Mesothelial cell of epicardium (in vitro differentiated cells): ENCODE data around the gene LRIT3. TPM values are rescaled to one million over a fixed set of nuclear protein-coding genes. Genes with fewer than 3 reads are reported as not detected.
"Not testable (repeated sequence)": the region's sequence is repeated elsewhere in the genome, so short reads cannot be mapped to it uniquely, and the experiment has no call there.

Experiments used
- DNase-seq, 2 experiments: peaks; one replicate each; pipeline ENCODE4 v3.0.0; 2021; ENCODE audit warnings: low spot score in 2 of 2; ENCODE audit not compliant: unreplicated experiment in 2 of 2
- H3K27ac Mint-ChIP-seq: 2 replicates; pipeline ENCODE4 v1.8.0; 2021; ENCODE audit warnings: mixed read lengths
- H3K27me3 Mint-ChIP-seq: 2 replicates; pipeline ENCODE4 v1.8.0; 2021; ENCODE audit warnings: low read depth, mixed read lengths
- H3K36me3 Mint-ChIP-seq: 2 replicates; pipeline ENCODE4 v1.8.0; 2021; ENCODE audit warnings: mixed read lengths
- H3K4me1 Mint-ChIP-seq: 2 replicates; pipeline ENCODE4 v1.8.0; 2021; ENCODE audit warnings: mixed read lengths
- H3K4me3 Mint-ChIP-seq: 2 replicates; pipeline ENCODE4 v1.8.0; 2021; ENCODE audit warnings: mild to moderate bottlenecking, moderate library complexity, mixed read lengths
- H3K9me3 Mint-ChIP-seq: 2 replicates; pipeline ENCODE4 v1.8.0; 2021; ENCODE audit warnings: mixed read lengths
- CTCF ChIP-seq: fragments of 200-600 bp; sonication (generic); IDR thresholded peaks from one replicate; pipeline ENCODE4 v1.5.0; 2021; ENCODE audit warnings: antibody characterized with exemption; ENCODE audit not compliant: unreplicated experiment
- total RNA-seq: library from RNA; stranded (reverse); gene quantifications from 3 replicates; pipeline ENCODE4 v1.2.1, GENCODE V29; 2021

LRIT3 gene
- total RNA-seq, 1 donor from 2014 or later = 0.16 TPM

GRCh38 chr4:109872950-109873656 lies 25.2 kb downstream of the LRIT3 start:
- no peak for DNase-seq
- H3K27me3 Mint-ChIP-seq = no peaks in the 10 kb centered on the region
- no peak overlapping the region for H3K27ac Mint-ChIP-seq
- no peak for TF ChIP-seq CTCF
- H3K4me3 Mint-ChIP-seq = no peak overlapping the region
- H3K9me3 Mint-ChIP-seq = no peaks in the 10 kb centered on the region
- no peaks in the 10 kb centered on the region for H3K36me3 Mint-ChIP-seq
- H3K4me1 Mint-ChIP-seq = peaks cover 17% of the 10 kb centered on the region

GRCh38 chr4:109873791-109874514 lies 26.0 kb downstream of the LRIT3 start:
- H3K27me3 Mint-ChIP-seq = no peaks in the 10 kb centered on the region
- DNase-seq = no peak
- H3K36me3 Mint-ChIP-seq = no peaks in the 10 kb centered on the region
- peaks cover 17% of the 10 kb centered on the region for H3K4me1 Mint-ChIP-seq
- no peak overlapping the region for H3K4me3 Mint-ChIP-seq
- peak overlapping the region; percentile 32 for H3K27ac Mint-ChIP-seq
- no peak for TF ChIP-seq CTCF
- no peaks in the 10 kb centered on the region for H3K9me3 Mint-ChIP-seq

GRCh38 chr4:109875106-109875505 lies 27.2 kb downstream of the LRIT3 start:
- Mint-ChIP-seq H3K4me3 (no peak overlapping the region), H3K27me3 (no peaks in the 10 kb centered on the region), H3K4me1 (peaks cover 17% of the 10 kb centered on the region), H3K9me3 (no peaks in the 10 kb centered on the region), H3K27ac (no peak overlapping the region), H3K36me3 (no peaks in the 10 kb centered on the region)
- no peak for TF ChIP-seq CTCF
- no peak for DNase-seq

GRCh38 chr4:109875553-109875952 lies 27.6 kb downstream of the LRIT3 start:
- not testable (repeated sequence) for H3K9me3 Mint-ChIP-seq, H3K27me3 Mint-ChIP-seq, H3K4me3 Mint-ChIP-seq, DNase-seq, H3K27ac Mint-ChIP-seq, H3K36me3 Mint-ChIP-seq
- H3K4me1 Mint-ChIP-seq = peaks cover 17% of the 10 kb centered on the region

- no peak for TF ChIP-seq CTCF
- Mint-ChIP-seq H3K4me1 (peaks cover 15% of the 10 kb centered on the region), H3K9me3 (no peaks in the 10 kb centered on the region), H3K27me3 (no peaks in the 10 kb centered on the region), H3K4me3 (no peak overlapping the region), H3K36me3 (no peaks in the 10 kb centered on the region), H3K27ac (no peak overlapping the region)
- no peak for DNase-seq
These were observed 28.8 kb downstream of the LRIT3 start for GRCh38 chr4:109876634-109877265.

GRCh38 chr4:109877400-109877799 lies 29.5 kb downstream of the LRIT3 start:
- Mint-ChIP-seq H3K27ac (no peak overlapping the region), H3K4me3 (no peak overlapping the region), H3K9me3 (no peaks in the 10 kb centered on the region)

More at GRCh38 chr4:109877400-109877799, 29.5 kb downstream of the LRIT3 start:
- no peak for DNase-seq
- Mint-ChIP-seq H3K27me3 (no peaks in the 10 kb centered on the region), H3K36me3 (no peaks in the 10 kb centered on the region), H3K4me1 (peaks cover 15% of the 10 kb centered on the region)
- no peak for TF ChIP-seq CTCF
